T-helper 2 cell (primary cell): ENCODE measurements around the gene INF2.

Source experiments
- DNase-seq, 5 experiments: peaks; one replicate each; pipeline versions ENCODE4 v3.0.0 to v3.0.0-alpha.2; 2012 to 2022

The INF2 gene

DNA sequence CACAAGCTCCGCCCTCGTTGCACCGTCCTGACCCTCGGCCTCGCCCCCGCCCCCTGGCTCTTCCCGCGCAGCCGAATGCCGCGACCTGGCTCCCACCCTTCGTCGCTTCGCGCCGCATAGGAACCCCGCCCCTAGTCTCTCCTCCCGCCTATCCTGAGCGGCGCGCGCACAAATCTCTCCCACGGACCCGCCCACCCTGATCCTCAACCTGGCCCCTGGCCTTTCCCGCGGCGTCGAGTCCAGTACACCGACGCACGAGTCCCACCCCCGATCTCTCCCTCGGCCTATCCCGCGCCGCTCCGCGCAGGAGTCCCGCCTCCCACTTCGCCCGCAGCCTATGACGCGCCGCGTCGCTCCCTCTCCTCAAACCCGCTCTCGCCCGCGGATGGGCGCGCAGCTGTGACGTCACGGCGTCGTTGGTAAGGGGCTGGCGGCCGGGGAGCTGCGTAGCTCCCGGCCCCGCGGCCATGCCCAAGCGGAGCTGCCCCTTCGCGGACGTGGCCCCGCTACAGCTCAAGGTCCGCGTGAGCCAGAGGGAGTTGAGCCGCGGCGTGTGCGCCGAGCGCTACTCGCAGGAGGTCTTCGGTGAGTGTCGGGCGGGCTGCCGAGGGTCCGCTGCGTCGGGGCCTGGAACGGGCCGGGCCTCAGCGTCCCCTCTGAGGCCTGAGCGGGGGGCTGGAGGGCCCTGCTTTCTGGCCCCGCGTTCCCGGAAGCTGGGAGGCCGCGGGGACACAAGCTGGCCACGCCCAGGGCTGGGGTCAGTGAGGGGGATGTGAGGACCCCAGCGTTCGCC is 63.5 kb downstream of the INF2 start, which contains the start of gene SIVA1:
SIVA1 (plus strand) TSS at position 413 of the 793 bp plus-strand sequence; CDS start at position 468, 55 bp downstream.
- peak; percentile 98 to 100 (median 99) for DNase-seq

GRCh38 chr14:104753528-104754212 is 64.3 kb downstream of the INF2 start:
- peak in 1 of 5 experiments; percentile 19 for DNase-seq

- no peak for DNase-seq
Observed at GRCh38 chr14:104754213-104754851, 64.9 kb downstream of the INF2 start.

GRCh38 chr14:104755621-104756020 is 66.2 kb downstream of the INF2 start:
- no peak for DNase-seq

GRCh38 chr14:104756477-104757237 is 67.2 kb downstream of the INF2 start:
- no peak for DNase-seq

DNA sequence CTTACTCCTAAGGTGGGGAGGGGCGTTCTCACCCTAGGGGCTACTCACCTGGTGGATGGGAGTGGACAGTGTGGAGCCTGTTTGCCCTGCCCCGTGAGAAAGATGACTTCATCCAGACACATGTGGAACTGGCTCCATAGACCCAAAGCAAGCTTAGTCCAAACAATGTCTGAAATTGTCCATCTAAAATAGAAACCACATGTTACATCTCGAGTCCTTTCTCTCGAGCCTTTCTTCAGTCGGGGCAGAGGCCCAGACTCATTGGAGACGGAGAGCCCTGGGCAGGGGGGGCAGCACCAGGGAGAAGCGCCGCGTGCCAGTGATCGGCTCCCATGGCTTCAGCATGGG is 67.8 kb downstream of the INF2 start:
- no peak for DNase-seq

DNA sequence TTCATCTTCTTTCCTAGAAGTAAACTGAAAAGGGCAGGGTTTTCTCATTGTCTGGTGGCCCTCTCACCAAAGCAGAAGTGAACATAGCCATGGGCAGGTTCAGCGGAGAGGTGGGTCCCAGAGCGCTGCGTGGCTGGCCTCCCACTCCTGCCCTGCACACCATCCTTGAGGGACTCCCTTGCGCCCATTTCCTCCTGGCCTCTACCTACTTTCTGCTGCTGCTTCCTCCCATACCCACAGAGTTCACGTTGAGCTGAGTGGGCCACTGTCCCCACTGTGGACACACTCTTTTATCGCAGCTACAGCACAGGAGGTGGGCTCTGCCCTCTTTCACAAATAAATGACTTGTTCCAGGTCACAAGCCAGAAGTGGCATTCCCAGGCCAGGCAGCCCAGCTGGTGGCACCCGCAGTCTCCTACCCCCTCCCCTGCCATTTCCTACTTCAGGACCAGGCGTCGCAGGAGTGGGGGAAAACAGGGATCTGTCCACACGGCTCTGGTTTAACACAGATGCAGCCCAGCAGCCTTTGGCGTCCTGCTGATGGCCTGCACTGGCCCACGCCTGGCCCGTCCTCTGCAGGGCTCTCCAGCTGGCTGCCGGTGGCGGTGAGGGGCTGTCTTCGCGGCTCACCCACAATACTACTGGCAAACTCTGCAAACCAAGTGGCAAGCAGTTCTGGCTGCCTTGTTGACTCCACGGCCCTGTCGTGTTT is 68.4 kb downstream of the INF2 start:
- DNase-seq, result no peak

DNA sequence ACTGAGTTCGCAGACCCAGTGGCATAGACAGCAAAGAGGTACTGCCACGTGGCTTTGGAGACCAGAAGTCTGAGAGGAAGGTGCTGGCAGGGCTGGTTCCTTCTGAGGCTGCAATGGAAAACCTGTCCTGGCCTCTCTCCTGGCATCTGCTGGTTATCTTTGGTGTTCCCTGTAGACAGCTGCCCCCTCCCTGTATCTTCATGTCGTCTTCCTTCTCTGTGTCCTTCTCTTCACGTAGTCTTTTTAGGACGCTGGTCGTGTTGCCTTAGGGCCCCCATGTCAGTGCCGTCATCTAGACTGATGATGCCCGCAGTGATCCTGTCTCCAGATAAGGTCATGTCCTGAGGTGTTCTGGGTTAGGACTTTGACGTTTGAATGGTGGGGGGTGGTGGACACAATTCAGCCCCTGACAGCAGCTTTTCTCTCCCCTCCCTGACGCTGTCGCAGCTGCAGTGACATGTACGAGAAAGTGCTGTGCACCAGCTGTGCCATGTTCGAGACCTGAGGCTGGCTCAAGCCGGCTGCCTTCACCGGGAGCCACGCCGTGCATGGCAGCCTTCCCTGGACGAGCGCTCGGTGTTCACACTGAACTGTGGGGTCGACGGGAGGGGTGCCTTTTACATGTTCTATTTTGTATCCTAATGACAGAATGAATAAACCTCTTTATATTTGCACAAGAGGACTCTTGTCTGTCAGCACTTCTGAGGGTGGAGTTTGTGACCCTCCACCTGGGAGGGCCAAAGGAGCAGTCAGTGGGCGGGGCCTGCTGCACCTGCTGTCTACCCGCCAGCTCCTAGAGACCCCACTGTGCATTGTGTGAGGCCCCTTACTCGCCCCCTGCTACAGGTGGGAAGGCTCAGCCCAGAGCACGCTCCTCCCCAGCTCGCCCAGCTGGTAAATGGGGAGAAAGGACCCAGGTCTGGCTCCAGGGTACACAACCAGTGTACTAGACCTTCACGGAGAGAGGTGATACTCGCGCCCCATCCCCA is 69.9 kb downstream of the INF2 start:
- DNase-seq, result no peak

- DNase-seq, result no peak
Observed at GRCh38 chr14:104765517-104765916, 76.1 kb downstream of the INF2 start.

GRCh38 chr14:104766256-104766862 is 76.9 kb downstream of the INF2 start:
- no peak for DNase-seq

DNA sequence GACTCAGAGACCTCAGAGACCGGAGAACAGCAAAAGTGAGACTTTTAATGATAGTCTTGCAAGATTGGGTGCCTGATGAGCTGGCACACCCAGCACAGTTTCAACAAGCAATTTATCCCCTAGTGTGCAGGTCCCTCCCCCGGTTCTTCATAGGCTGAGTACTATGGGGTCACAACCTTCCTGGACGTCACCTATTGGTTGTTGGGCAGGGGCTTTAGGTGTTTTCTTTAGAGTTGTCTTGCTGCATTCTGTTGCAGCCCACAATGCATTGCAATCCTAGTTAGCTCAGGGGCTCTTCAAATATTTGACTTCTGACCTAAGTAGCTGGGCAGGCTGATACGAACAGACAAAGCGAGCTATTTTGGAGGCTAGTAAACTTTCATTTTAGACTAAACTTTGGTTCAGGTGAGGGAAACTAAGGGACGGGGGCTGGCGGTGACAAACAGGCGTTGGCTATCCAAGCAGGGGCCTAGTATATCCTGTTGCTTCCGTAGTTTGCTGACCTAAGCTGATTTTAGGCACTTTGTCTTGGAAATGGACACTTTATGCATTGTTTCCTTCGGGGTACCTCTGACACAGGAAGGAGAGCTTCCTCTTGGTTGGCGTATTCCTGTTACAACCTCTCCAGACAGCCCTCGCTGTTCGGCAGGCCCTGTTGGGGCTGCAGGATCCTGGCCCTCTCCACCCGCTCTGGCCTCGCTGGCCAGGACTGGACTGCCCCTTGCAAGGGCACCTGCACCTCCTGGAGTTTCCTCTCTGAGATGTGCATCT is 77.6 kb downstream of the INF2 start:
- DNase-seq, result peak in 1 of 5 experiments; percentile 22

DNA sequence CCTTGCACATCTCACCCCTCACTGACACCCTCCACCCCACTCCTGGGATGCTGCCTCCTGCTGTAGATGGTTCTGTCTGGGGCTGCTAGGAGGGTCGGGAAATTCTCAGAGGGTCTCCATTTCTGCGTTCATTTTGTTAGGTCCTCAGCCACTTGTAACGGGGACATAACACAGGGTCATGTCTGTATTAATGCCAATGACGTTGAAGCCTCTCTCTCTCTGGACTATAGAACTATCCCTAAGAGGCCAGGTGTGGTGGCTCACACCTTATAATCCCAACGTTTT is 78.2 kb downstream of the INF2 start:
- no peak for DNase-seq

- DNase-seq, result peak; percentile 73 to 91 (median 83)
Observed at GRCh38 chr14:104768437-104769323, 79.3 kb downstream of the INF2 start.

DNA sequence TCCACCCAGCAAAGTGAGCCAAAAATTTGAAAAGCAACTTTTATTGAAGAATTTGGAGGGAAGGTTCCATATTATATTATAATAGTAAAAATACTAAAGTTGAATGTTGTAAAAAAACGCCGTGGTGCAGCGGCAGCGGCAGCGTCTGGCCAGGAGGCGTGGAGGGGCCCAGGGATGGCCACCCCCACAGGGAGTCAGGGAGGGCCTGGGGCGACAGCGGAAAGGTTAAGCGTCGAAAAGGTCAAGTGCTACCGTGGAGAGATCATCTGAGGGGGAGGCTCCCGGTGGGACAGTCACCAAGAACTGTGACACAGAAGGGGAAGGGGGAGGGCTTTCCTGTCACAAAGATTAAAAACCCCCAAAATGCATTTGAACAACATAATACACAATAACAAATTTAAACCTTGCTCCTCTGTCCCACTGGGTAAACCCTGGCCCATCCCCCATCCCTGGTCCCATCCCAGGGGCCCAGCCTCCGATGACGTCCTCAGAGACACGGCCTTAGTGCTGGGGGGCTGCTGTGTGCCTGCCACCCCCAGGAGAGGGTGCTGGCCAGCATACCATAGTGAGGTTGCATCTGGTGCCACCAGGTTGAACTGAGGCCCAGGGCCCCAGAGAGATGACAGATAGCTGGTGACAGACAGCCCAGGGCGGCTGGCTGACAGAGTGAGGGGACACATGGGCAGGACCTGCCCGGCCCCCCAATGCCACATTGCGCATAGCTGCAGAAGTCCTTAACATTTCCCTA is 80.1 kb downstream of the INF2 start:
- DNase-seq, result no peak

- DNase-seq, result no peak
Observed at GRCh38 chr14:104770072-104770579, 80.7 kb downstream of the INF2 start.

DNA sequence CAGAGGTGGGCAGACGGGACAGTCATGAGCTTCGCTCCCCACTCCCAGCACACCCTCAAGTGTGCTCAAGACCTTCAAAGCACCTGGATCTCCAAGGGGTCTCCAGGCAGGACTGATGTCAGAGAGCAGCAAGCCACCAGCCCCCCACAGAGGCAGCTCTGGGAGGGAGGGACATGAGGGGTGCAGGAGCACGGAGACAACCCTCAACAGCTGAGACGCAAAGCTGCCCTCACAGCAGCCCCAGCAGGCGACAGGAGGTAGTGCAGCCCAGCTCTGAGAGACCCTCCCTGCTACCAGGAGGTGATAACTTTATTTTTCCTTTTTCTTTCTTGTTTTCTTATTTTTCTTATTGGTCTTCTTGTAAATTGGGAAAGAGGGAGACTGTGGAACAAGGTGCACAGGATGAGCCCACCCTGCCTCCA is 81.4 kb downstream of the INF2 start:
- peak in 1 of 5 experiments; percentile 35 for DNase-seq

DNA sequence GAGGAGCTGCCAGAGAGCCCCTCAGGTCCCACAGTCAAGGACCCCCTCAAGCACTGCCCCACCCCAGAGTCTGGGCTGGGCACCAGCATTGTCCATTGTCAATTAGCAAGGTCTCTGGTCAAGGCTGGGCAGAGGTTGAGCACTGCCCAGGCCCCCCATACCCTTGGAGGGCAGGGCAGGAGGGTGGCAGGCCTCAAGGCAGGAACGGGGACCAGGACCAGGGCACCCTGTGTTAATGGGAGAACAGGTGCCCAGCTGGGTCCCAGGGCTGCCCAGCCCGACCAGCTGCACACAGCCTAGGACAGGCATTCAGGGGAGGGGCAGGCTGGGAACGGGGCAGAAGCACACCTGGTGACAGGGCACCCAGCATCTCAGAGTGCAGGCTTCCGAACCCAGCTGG is 82.0 kb downstream of the INF2 start:
- no peak for DNase-seq
